Activated naive CD4-positive, alpha-beta T cell treated with Interleukin-2 at 50 U/mL for 16 hours (primary cell): Measurements from ENCODE around the gene GPR15.

Experiments used
- DNase-seq: peaks from one replicate; pipeline ENCODE4 v3.0.0-alpha.2; 2020

Gene GPR15

DNA sequence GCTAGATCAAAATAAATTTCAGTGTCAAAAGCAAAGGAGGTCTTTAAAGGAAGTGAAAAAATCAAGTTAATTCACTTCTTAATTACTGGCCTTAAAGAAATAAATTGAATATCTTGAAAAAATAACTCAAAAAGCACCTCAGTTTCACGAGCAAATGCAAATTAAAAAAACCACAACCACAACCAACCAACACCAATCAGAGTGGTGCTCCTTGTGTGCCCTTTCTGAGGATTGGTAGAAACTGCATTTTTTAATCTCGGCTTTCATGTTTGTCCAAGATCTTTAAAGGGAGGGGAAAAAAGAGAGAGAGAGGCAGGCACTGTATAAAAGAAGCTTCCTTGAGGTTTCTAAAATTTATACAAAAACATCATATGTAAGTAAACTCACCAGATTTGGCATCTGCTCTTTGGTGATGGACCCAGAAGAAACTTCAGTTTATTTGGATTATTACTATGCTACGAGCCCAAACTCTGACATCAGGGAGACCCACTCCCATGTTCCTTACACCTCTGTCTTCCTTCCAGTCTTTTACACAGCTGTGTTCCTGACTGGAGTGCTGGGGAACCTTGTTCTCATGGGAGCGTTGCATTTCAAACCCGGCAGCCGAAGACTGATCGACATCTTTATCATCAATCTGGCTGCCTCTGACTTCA, at the start of gene GPR15:
TSS of gene GPR15 (plus strand) at position 357 of the 653 bp plus-strand sequence. CDS start at position 413, 56 bp downstream.
- DNase-seq, result no peak

GRCh38 chr3:98482717-98483482, 48.9 kb upstream of the GPR15 start:
- no peak for DNase-seq

DNA sequence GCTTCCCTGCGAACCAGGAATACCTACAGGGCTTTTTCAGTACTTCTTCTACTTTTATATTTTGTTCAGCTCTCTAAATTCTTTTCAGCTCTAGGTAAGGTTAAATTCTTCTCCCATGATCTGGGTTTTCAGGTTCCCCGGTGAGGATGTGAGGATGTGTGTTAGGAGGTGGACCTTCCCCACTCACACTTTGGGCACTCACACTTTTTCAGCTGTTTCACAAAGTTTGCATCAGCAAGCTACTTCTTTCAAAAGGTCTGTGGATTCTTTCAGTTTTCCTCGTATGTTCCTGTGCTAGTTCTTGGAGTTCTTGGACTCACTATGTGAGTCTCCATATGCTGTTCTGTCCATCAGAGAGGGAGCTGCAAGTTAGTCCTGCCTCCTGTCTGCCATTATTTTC, 48.2 kb upstream of the GPR15 start:
- no peak for DNase-seq

- DNase-seq, result no peak
Measured at GRCh38 chr3:98497381-98497780, 34.4 kb upstream of the GPR15 start, which contains the start of gene OR5K2. Gene OR5K2 (plus strand): TSS chr3:98497681. CDS start chr3:98497681, 0 bp downstream.

- no peak for DNase-seq
Measured at GRCh38 chr3:98500019-98500418, 31.8 kb upstream of the GPR15 start.

DNA sequence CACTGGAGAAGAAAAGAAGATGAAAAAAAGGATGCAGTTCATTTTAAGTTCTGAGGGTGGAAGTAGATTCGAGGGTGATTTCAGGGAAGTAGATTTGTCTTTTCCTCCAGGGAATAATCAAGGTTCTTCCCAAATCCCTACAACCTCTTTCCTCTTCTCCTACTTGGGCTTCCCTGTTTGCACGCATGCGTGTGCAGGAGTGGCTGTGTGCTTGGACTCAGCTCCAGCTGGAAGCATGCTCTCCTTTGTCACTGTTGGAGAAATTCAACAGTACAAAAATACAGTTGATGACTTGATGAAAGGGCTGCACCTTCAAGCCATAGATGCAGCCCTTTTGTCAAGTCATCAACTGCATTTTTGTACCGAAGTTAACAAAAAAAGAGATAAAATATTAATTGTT, 30.5 kb upstream of the GPR15 start:
- no peak for DNase-seq

DNA sequence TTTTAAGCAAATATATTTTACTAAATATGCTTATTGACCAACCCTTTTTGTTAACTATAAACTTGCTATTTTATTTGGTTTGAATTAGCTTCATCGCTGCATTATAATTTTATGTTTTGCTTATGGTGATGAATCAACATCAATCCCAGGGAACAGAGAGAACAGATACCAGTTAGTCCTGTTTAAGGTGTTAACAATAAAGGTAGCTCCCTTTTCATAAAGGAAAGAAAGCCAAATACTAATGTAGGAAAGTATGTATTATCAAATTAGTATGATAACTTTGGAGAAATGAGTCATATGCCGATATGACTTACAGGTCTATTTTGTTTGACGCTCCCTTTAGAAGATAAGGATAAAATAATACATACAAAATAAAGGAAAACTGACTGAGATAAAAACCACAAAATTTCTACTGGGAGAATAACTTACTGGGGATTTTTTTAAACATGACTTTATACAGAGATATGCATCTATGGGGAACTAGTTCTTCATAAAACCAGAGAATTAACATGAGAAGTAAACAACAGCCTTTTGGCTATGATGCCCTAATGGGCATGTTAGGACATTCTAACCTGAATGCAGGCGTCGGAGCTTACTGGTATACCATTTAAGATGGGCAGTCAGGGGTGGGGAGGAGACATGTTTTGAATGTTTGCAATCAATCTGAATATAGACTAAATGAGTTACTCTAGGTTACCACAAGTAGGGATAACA, 29.8 kb upstream of the GPR15 start:
- no peak for DNase-seq

DNA sequence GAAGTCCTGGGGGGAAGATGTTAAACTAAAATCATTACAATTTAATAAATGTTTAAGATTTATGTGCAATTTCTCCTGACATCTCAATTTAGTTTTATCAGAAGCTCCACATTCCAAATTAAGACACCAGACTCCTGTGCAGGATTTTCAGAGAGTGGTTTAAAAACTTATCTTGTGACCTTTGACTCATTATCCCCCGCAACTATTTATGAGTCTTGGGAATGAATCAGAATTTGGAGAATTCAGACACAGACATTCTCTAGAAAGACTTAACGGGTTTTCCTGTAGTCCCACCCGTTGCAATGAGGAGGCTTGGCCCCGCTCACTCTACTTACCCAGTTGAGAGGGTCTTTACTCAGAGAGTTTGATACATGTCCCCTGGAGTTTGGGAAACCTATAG, 27.2 kb upstream of the GPR15 start:
- DNase-seq, result no peak

- DNase-seq, result no peak
Measured at GRCh38 chr3:98508582-98508981, 23.2 kb upstream of the GPR15 start.

- no peak for DNase-seq
Measured at GRCh38 chr3:98512576-98512975, 19.2 kb upstream of the GPR15 start.

DNA sequence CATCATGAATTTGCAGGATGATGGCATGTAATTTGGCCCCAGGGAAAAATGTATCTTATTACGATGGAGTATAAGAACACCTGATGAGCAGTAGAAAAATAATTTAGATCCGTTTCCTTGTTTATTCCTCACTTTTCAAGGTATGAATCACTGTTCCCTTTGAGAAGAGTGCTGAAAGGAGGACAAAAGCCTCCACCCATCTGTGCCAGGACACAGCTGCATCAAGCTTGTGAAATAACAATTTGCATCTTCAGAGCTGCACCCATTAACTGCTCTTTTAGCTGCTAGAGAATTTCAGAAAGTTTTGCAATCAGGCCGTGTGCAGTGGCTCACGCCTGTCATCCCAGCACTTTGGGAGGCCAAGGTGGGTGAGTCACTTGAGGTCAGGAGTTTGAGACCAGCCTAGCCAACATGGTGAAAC, 18.7 kb upstream of the GPR15 start:
- no peak for DNase-seq

DNA sequence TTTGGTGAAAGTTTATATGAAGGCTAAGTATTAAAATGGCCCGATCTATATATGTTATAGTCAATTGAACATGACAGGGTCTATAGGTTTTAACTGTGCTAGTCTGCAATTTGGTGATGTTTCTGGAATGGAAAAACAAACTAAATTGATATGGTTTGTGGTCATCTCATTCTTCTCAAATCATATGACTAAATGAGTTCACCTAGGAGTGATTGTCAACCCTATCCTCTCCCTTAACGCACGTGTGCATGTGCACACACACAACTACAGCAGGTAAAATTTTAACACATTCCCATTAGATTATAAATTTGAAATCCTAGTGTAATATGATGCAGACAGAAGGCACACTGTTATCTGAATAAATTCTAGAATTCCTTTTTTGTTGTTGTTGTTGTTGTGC, 18.0 kb upstream of the GPR15 start:
- DNase-seq, result no peak

DNA sequence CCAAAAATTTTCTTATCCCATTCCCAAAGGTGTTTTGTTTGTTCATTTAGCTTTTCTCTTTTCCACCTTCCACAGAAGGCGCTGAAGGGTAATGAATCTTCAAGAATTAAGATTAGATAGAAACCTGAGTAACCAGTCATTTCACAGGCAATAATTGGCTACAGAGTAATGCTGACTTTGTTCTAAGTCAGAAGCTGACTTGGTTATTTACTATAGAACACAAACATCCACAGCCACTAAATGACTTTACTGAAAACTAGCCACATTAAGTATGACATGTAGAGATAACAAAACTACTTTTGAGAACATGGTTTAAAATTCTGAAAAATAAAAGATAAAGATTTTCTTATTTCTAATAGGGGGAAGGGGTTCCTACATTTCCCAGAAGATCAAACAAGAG, 16.8 kb upstream of the GPR15 start:
- no peak for DNase-seq

GRCh38 chr3:98518816-98519215, 13.0 kb upstream of the GPR15 start:
- no peak for DNase-seq

DNA sequence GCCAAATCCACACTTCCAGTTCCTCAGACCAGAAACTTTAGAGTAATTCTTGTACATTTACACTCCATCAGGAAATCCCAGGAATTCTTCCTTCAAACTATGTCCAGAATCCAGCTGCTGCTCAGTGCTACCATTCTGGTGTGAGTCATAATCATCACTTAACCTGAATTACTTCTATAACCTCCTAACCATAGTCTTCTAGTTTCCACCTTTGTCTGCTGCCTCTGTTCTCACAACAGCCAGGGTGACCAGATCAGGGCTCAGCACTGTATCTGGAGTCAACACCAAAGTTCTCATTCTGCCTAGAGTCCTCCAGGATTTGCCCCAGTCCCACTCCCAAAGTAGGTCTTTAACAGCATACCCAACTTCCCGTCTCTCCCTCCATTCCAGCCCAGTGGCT, 12.4 kb upstream of the GPR15 start:
- peak; percentile 20 for DNase-seq

GRCh38 chr3:98521897-98522543, 9.8 kb upstream of the GPR15 start:
- DNase-seq, result peak; percentile 69

DNA sequence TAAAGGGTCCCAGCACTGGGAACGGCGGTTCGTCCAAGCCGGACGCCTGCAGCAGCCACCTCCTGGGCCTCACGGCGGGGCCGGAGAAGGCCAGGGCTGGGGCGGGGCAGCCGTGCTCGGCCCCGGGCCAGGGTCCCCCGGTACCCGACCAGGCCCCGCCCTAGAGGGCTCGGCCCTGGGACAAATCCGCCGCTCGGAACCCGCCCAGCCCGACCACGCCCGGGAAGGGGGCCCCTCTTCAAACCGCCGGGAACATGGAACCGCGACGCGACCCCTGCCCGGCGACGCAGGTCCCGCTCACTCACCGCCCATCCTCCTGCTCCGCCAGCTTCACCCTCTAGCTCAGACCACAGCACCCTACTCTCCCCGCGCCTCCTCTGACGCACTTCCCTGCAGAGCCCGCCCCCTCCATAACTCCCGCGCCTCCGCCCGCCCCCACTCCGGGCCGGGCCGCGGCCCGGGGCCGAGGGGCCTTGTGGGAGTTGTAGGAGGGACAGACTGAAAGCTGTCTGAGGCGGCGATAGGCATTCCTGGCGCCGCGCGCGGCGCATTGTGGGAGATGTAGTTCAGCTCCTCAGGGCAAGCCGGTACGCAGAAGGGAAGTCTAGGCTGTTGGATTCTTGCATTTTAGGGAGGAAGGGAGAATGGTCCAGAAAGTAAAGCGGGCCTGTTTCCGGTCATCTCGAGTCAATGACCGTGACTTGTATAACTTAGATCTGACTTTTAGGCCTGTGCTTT, 9.1 kb upstream of the GPR15 start, which contains the start of gene CLDND1:
TSS of gene CLDND1 (minus strand) at position 359 of the 738 bp plus-strand sequence. CDS start 1,478 bp downstream, outside the sequence.
- peak; percentile 95 for DNase-seq

GRCh38 chr3:98525494-98525893, 6.3 kb upstream of the GPR15 start:
- DNase-seq, result no peak

GRCh38 chr3:98528474-98529346, 3.1 kb upstream of the GPR15 start:
- DNase-seq, result no peak

DNA sequence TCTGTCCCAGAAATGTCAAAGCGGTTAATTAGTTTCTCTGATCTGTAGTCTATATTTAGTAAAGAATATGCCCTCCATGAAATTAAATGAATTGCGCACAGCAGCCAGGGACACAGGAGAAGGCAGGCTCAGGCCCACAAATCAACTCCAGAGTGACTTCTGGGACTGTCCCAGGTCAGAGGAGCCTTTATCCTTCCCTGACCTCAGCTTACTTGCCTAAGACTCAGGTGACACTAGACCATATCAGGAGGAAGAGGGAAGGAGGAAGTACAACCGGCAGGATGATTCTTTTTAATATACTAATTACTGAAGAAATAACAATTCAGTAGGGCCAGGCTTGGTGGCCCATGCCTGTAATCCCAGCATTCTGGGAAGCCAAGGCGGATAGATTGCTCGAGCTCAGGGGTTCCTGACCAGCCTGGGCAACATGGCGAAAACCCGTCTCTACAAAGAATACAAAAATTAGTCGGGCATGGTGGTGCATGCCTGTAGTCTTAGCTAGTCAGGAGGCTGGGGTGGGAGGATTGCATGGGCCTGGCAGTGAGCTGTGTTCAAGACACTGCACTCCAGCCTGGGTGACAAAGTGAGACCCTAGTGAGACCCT, 1.8 kb upstream of the GPR15 start:
- DNase-seq, result no peak

DNA sequence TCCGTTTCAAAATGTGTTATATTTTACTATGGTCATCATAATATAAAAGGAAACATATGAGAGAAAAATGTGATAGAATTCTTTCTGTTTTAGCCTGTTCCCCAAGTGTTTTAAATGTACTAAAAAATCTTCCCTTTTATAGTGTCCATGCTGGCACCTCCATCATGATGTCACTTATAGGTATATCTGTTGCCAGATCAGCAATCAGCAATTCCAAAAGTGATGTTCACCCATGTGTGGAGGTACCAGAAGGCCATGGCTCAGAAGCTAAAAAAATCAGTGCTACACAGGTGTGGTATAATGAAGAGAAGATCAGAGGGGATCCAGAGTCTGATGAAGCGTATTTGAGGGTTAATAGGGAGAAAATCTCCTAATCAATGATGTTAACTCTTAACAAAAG, 1.1 kb upstream of the GPR15 start:
- DNase-seq, result no peak
